Esophagus squamous epithelium (tissue), 4 donors: ENCODE measurements around the gene ABCA9.
"Not testable (repeated sequence)": the region's sequence is repeated elsewhere in the genome, so short reads cannot be mapped to it uniquely, and the experiment has no call there.

ENCODE experiments used
- POLR2A ChIP-seq, 4 donors: fragments of 450-650 bp; IDR thresholded peaks; one replicate each; pipeline ENCODE4 v1.6.1; 2017; ENCODE audit warnings: antibody characterized with exemption in 4 of 4, mild to moderate bottlenecking in 4 of 4, moderate library complexity in 3 of 4
- TF ChIP-seq, protein P1 (sequence below), 6 experiments: fragments of 450-650 bp in 4 of 6; fragments of 200-600 bp in 2 of 6; sonication (generic) in 2 of 6; IDR thresholded peaks; one replicate each; pipeline ENCODE4 v1.5.1; 2016 to 2019; ENCODE audit warnings: antibody characterized with exemption in 6 of 6, mild to moderate bottlenecking in 4 of 6, moderate library complexity in 4 of 6

DNA sequence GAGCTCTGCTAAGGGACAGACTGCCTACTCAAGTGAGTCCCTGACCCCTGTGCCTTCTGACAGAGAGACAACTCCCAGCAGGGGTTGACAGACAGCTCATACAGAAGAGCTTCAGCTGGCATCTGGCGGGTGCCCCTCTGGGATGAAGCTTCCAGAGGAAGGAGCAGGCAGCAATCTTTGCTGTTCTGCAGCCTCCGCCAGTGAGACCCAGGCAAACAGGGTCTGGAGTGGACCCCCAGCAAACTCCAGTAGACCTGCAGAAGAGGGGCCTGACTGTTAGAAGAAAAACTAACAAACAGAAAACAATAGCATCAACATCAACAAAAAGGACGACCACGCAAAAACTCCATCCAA is 10.5 kb upstream of the ABCA9 start:
- TF ChIP-seq POLR2A (IDR thresholded peaks at IDR 0.05) = not testable (repeated sequence)
- TF ChIP-seq, protein P1, sequence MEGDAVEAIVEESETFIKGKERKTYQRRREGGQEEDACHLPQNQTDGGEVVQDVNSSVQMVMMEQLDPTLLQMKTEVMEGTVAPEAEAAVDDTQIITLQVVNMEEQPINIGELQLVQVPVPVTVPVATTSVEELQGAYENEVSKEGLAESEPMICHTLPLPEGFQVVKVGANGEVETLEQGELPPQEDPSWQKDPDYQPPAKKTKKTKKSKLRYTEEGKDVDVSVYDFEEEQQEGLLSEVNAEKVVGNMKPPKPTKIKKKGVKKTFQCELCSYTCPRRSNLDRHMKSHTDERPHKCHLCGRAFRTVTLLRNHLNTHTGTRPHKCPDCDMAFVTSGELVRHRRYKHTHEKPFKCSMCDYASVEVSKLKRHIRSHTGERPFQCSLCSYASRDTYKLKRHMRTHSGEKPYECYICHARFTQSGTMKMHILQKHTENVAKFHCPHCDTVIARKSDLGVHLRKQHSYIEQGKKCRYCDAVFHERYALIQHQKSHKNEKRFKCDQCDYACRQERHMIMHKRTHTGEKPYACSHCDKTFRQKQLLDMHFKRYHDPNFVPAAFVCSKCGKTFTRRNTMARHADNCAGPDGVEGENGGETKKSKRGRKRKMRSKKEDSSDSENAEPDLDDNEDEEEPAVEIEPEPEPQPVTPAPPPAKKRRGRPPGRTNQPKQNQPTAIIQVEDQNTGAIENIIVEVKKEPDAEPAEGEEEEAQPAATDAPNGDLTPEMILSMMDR (IDR thresholded peaks at IDR 0.05) = not testable (repeated sequence)
